Neural progenitor cell (in vitro differentiated cells): ENCODE data around the gene GALNT2. TPM values are rescaled to one million over a fixed set of nuclear protein-coding genes. Genes with fewer than 3 reads are reported as not detected.
A peak's percentile ranks its signal among the peaks of the same experiment; 100 is the strongest.

Experiments
- DNase-seq: peaks from one replicate; pipeline ENCODE4 v3.0.0-alpha.2; 2016; ENCODE audit warnings: low spot score
- H2AFZ ChIP-seq: fragments of 200-600 bp; sonication (generic); replicated peaks from 2 replicates; pipeline ENCODE4 v1.6.1; 2016; ENCODE audit warnings: antibody characterized with exemption
- H3F3A ChIP-seq: fragments of 200-600 bp; sonication (generic); 2 replicates; pipeline ENCODE4 v1.6.1; 2016; ENCODE audit warnings: antibody characterized with exemption, low read depth
- H3K27ac ChIP-seq: fragments of 200-600 bp; sonication (generic); 2 replicates; pipeline ENCODE4 v1.5.1; 2016; ENCODE audit warnings: mild to moderate bottlenecking
- H3K27me3 ChIP-seq: fragments of 200-600 bp; sonication (generic); 2 replicates; pipeline ENCODE4 v1.6.1; 2016; ENCODE audit warnings: mild to moderate bottlenecking, moderate library complexity
- H3K36me3 ChIP-seq: fragments of 200-600 bp; sonication (generic); 2 replicates; pipeline ENCODE4 v1.5.1; 2016
- H3K4me1 ChIP-seq: fragments of 200-600 bp; sonication (generic); 2 replicates; pipeline ENCODE4 v1.6.1; 2016; ENCODE audit warnings: mixed run types
- H3K4me2 ChIP-seq: fragments of 200-600 bp; sonication (generic); 2 replicates; pipeline ENCODE4 v1.6.1; 2016
- H3K4me3 ChIP-seq: fragments of 200-600 bp; sonication (generic); 2 replicates; pipeline ENCODE4 v1.5.1; 2016
- H3K79me2 ChIP-seq: fragments of 200-600 bp; sonication (generic); 2 replicates; pipeline ENCODE4 v1.6.1; 2016; ENCODE audit warnings: low read depth
- H3K9ac ChIP-seq: fragments of 200-600 bp; sonication (generic); 2 replicates; pipeline ENCODE4 v1.6.1; 2016
- H3K9me3 ChIP-seq: fragments of 200-600 bp; sonication (generic); 2 replicates; pipeline ENCODE4 v1.5.1; 2016; ENCODE audit warnings: low read depth
- H4K20me1 ChIP-seq: fragments of 200-600 bp; sonication (generic); 2 replicates; pipeline ENCODE4 v1.6.1; 2016; ENCODE audit warnings: low read depth
- H3K27ac Mint-ChIP-seq: 3 replicates; pipeline ENCODE4 v1.8.0; 2021; ENCODE audit warnings: mixed read lengths
- H3K27me3 Mint-ChIP-seq: 2 replicates; pipeline ENCODE4 v1.8.0; 2022; ENCODE audit warnings: low read depth, mild to moderate bottlenecking, inconsistent platforms, moderate library complexity, mixed read lengths; ENCODE audit not compliant: insufficient read depth
- H3K36me3 Mint-ChIP-seq: 3 replicates; pipeline ENCODE4 v1.8.0; 2021; ENCODE audit warnings: mixed read lengths
- H3K4me1 Mint-ChIP-seq: 3 replicates; pipeline ENCODE4 v1.8.0; 2021; ENCODE audit warnings: mixed read lengths
- H3K4me3 Mint-ChIP-seq: 3 replicates; pipeline ENCODE4 v1.8.0; 2021; ENCODE audit warnings: mild to moderate bottlenecking, moderate library complexity, mixed read lengths
- H3K9me3 Mint-ChIP-seq: 3 replicates; pipeline ENCODE4 v1.8.0; 2020; ENCODE audit warnings: mixed read lengths
- EZH2 ChIP-seq: fragments of 200-600 bp; sonication (generic); IDR thresholded peaks from 2 replicates; pipeline ENCODE4 v1.6.1; 2017; ENCODE audit warnings: antibody characterized with exemption, mild to moderate bottlenecking, moderate library complexity
- EZH2phosphoT487 ChIP-seq: fragments of 200-600 bp; sonication (generic); IDR thresholded peaks from 2 replicates; pipeline ENCODE4 v1.6.1; 2017; ENCODE audit warnings: antibody characterized with exemption
- total RNA-seq: library from RNA; depleted of rRNA; stranded (reverse); fragments of >200 nt; gene quantifications from 2 replicates; pipeline ENCODE4 v1.2.3, GENCODE V29; 2015; ENCODE audit warnings: low replicate concordance
- TF ChIP-seq, protein P1 (sequence below): fragments of 200-600 bp; sonication (generic); IDR thresholded peaks from 2 replicates; pipeline ENCODE4 v1.5.1; 2017; ENCODE audit warnings: antibody characterized with exemption, mild to moderate bottlenecking

Gene GALNT2
- total RNA-seq, 1 donor from 2014 or later = 37.6 TPM

DNA sequence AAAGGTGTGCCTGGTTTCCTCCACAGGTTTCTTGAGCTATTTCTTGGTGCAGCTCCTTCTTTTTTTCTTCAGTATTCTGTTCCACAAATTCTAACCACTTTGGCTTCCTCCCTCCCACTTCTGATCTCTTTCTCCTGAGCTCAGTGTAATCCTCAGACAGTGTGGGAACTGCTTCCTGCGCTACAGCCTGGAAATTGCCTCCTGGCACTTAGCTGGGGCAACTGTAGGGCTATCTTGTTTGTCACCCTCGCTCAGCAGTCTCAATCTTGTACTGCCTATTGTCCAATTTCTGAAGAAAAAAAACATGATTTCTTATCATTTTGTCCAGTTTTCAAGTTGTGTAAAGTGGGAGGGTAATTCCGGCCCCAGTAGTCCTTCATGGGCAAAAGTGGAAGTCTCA is 24.0 kb upstream of the GALNT2 start:
- no peak overlapping the region for H3K9ac ChIP-seq
- no peaks in the 10 kb centered on the region for H3K27me3 ChIP-seq
- H3K27ac Mint-ChIP-seq = no peak overlapping the region
- no peak for DNase-seq
- no peak overlapping the region for H3K4me3 Mint-ChIP-seq
- no peak overlapping the region for H3K4me2 ChIP-seq
- H3K36me3 ChIP-seq = no peaks in the 10 kb centered on the region
- H3K4me1 ChIP-seq = peaks cover 11% of the 10 kb centered on the region
- TF ChIP-seq EZH2phosphoT487 = no peak
- TF ChIP-seq EZH2 = no peak
- TF ChIP-seq, protein P1, sequence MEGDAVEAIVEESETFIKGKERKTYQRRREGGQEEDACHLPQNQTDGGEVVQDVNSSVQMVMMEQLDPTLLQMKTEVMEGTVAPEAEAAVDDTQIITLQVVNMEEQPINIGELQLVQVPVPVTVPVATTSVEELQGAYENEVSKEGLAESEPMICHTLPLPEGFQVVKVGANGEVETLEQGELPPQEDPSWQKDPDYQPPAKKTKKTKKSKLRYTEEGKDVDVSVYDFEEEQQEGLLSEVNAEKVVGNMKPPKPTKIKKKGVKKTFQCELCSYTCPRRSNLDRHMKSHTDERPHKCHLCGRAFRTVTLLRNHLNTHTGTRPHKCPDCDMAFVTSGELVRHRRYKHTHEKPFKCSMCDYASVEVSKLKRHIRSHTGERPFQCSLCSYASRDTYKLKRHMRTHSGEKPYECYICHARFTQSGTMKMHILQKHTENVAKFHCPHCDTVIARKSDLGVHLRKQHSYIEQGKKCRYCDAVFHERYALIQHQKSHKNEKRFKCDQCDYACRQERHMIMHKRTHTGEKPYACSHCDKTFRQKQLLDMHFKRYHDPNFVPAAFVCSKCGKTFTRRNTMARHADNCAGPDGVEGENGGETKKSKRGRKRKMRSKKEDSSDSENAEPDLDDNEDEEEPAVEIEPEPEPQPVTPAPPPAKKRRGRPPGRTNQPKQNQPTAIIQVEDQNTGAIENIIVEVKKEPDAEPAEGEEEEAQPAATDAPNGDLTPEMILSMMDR = no peak
- peaks cover 3% of the 10 kb centered on the region for H3F3A ChIP-seq
- H2AFZ ChIP-seq = peak overlapping the region; percentile 9
- no peaks in the 10 kb centered on the region for H4K20me1 ChIP-seq
- H3K27me3 Mint-ChIP-seq = peaks cover 3% of the 10 kb centered on the region
- peaks cover 3% of the 10 kb centered on the region for H3K9me3 Mint-ChIP-seq
- no peak overlapping the region for H3K4me3 ChIP-seq
- H3K79me2 ChIP-seq = no peaks in the 10 kb centered on the region
- peaks cover 7% of the 10 kb centered on the region for H3K4me1 Mint-ChIP-seq
- H3K27ac ChIP-seq = no peak overlapping the region
- H3K36me3 Mint-ChIP-seq = peaks cover 2% of the 10 kb centered on the region
- H3K9me3 ChIP-seq = no peaks in the 10 kb centered on the region

DNA sequence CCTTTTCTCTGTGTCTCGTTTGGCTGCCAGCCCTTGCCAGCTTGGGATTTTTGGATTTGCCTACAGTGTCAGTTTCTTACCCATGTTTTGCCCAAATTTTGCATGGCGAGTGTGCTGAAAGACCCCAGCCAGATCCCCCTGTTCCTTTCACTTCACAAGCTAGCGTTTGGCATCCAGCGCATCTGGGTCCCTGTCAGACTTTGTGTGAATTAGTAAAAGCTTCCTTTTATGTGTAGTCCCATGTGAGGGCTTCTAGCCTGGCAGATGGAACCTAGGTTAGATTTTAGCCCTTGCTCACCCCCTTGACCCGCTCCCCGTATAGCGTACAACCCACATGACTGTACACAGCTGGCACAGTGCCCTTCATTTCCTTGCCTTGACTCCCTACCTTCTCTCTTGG is 22.3 kb upstream of the GALNT2 start:
- no peaks in the 10 kb centered on the region for H3K9me3 ChIP-seq
- Mint-ChIP-seq H3K36me3 (peaks cover 2% of the 10 kb centered on the region), H3K27me3 (peaks cover 3% of the 10 kb centered on the region), H3K9me3 (peaks cover 3% of the 10 kb centered on the region), H3K4me3 (no peak overlapping the region), H3K27ac (peak overlapping the region; percentile 22), H3K4me1 (peaks cover 7% of the 10 kb centered on the region)
- TF ChIP-seq EZH2phosphoT487 = no peak
- TF ChIP-seq, protein P1 = no peak
- no peak for TF ChIP-seq EZH2
- peaks cover 3% of the 10 kb centered on the region for H3F3A ChIP-seq
- H3K4me1 ChIP-seq = peaks cover 11% of the 10 kb centered on the region
- H3K9ac ChIP-seq = no peak overlapping the region
- no peak overlapping the region for H3K4me2 ChIP-seq
- H3K27me3 ChIP-seq = no peaks in the 10 kb centered on the region
- no peak overlapping the region for H2AFZ ChIP-seq
- no peaks in the 10 kb centered on the region for H4K20me1 ChIP-seq
- no peak overlapping the region for H3K27ac ChIP-seq
- no peak for DNase-seq
- no peaks in the 10 kb centered on the region for H3K36me3 ChIP-seq
- no peaks in the 10 kb centered on the region for H3K79me2 ChIP-seq
- H3K4me3 ChIP-seq = no peak overlapping the region

DNA sequence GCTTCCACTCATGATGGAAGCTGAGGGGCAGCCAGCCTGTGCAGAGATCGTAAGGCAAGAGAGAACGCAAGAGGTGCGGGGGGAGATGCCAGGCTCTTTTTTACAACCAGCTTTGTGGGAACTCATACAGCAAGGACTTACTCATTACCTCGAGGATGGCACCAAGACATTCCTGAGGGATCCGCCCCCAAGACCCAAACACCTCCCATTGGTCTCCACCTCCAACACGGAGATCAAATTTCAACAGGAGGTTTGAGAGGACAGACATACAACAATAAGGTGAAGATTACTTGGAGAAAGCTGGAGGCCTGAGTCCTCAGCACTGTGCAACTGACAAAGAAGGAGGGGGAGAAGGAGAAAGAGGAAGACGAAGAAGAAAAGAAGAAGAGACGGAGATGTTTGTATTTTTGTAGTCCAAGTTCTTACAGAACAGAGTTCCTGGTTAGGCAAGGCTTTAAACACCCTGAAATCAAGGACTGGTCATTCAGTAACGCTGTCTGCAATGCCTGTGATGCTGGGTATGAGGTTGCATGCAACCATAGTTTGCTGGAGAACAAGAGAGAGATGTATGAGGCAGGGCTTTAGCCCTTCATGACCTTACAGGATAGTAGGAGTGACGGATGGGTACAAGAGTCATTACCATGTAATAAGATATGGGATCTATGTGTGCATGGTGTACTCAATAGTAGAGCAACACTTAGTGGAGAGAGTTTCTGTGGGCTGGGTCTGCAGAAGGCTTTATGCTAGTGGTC is 19.7 kb upstream of the GALNT2 start:
- DNase-seq = peak; percentile 60
- Histone ChIP-seq H3K27ac (no peak overlapping the region), H3K4me3 (no peak overlapping the region), H2AFZ (peak overlapping the region; percentile 57), H3K4me2 (peak overlapping the region; percentile 52), H3K79me2 (no peaks in the 10 kb centered on the region), H3K36me3 (no peaks in the 10 kb centered on the region), H3K27me3 (no peaks in the 10 kb centered on the region), H3K4me1 (peaks cover 11% of the 10 kb centered on the region), H3F3A (peaks cover 3% of the 10 kb centered on the region), H3K9ac (no peak overlapping the region), H4K20me1 (no peaks in the 10 kb centered on the region), H3K9me3 (no peaks in the 10 kb centered on the region)
- H3K4me1 Mint-ChIP-seq = peaks cover 7% of the 10 kb centered on the region
- no peak overlapping the region for H3K27ac Mint-ChIP-seq
- peaks cover 3% of the 10 kb centered on the region for H3K27me3 Mint-ChIP-seq
- no peaks in the 10 kb centered on the region for H3K36me3 Mint-ChIP-seq
- H3K9me3 Mint-ChIP-seq = peaks cover 3% of the 10 kb centered on the region
- no peak overlapping the region for H3K4me3 Mint-ChIP-seq
- TF ChIP-seq, protein P1 = no peak
- TF ChIP-seq EZH2phosphoT487 = no peak
- no peak for TF ChIP-seq EZH2
